GM19099 (cell line): ENCODE data around the gene RHOA.

Experiments
- POLR2A ChIP-seq: IDR thresholded peaks from 3 replicates; pipeline ENCODE4 v1.6.1; 2011; ENCODE audit warnings: low read depth; ENCODE audit not compliant: insufficient read length; ENCODE audit errors: extremely low read depth

RHOA gene

GRCh38 chr3:49316696-49317457 is 94.9 kb downstream of the RHOA start:
- TF ChIP-seq POLR2A: no peak

GRCh38 chr3:49313896-49314688 is 97.7 kb downstream of the RHOA start:
- TF ChIP-seq POLR2A: no peak

GRCh38 chr3:49311283-49311682 is 100.5 kb downstream of the RHOA start:
- no peak for TF ChIP-seq POLR2A

DNA sequence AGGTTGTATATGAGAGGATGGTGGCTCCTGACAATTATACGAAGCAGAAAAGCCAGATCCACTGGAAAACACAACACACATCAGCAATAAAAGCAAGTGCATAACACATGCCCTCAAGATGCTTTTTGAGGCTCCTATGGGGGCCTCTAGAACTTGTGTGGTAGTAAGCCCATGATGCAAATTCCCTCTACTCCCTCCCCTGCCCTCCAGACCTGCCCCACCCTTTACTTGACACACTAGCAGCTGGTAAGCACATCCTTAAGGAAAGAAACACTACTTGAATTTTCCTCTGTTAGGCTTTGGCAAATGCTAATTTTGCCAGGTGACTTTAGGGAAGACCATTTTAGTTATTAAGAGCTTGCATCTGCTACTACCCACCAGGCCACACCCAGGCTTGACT is 101.1 kb downstream of the RHOA start:
- no peak for TF ChIP-seq POLR2A
